Activated CD4-positive, alpha-beta T cell treated with anti-CD3 and anti-CD28 coated beads for 36 hours (primary cell): ENCODE data around the gene JAKMIP1. TPM values are rescaled to one million over a fixed set of nuclear protein-coding genes. Genes with fewer than 3 reads are reported as not detected.

Experiments
- ATAC-seq: fragments of 200-7000 bp; cut with Tn5 transposase; one replicate; pipeline ENCODE4 v1.10.0; 2021; ENCODE audit warnings: mild to moderate bottlenecking, moderate library complexity
- CTCF ChIA-PET: fragments of 350-600 bp; sonication (Branson Sonifier 250); formaldehyde crosslinking; loops from one replicate; lab custom pipeline; 2021; ENCODE audit warnings: antibody characterized with exemption; lab: Charles Lee
- POLR2A ChIA-PET: fragments of 350-600 bp; sonication (Branson Sonifier 250); formaldehyde crosslinking; loops from one replicate; lab custom pipeline; 2021; ENCODE audit warnings: antibody characterized with exemption, inconsistent platforms; lab: Charles Lee
- DNase-seq: peaks from one replicate; pipeline ENCODE4 v3.0.0-alpha.2; 2020
- H3K27ac Mint-ChIP-seq: one replicate; pipeline ENCODE4 v1.8.0; 2021; ENCODE audit warnings: mixed read lengths
- H3K27me3 Mint-ChIP-seq: one replicate; pipeline ENCODE4 v1.8.0; 2021; ENCODE audit warnings: mixed read lengths
- H3K36me3 Mint-ChIP-seq: one replicate; pipeline ENCODE4 v1.8.0; 2021; ENCODE audit warnings: low read depth, mixed read lengths
- H3K4me1 Mint-ChIP-seq: one replicate; pipeline ENCODE4 v1.8.0; 2021; ENCODE audit warnings: mixed read lengths
- H3K4me3 Mint-ChIP-seq: one replicate; pipeline ENCODE4 v1.8.0; 2021; ENCODE audit warnings: mild to moderate bottlenecking, moderate library complexity, mixed read lengths
- H3K9me3 Mint-ChIP-seq: one replicate; pipeline ENCODE4 v1.8.0; 2021; ENCODE audit warnings: low read depth, mixed read lengths
- intact Hi-C, 2 experiments: fragments of 100-400 bp; cut with DNase I in 1 of 2; cut with micrococcal nuclease in 1 of 2; formaldehyde crosslinking; loops; one replicate each; pipeline versions ENCODE4 v1.14.2 to v1.15.1; 2022 to 2024; cut with DNase I, micrococcal nuclease
- total RNA-seq, 2 experiments: library from RNA; stranded (reverse); gene quantifications; one replicate each; pipeline ENCODE4 v1.2.3, GENCODE V29; 2021

JAKMIP1 gene
- total RNA-seq, 2 experiments from 2014 or later, result 3.1 to 3.9 TPM

DNA sequence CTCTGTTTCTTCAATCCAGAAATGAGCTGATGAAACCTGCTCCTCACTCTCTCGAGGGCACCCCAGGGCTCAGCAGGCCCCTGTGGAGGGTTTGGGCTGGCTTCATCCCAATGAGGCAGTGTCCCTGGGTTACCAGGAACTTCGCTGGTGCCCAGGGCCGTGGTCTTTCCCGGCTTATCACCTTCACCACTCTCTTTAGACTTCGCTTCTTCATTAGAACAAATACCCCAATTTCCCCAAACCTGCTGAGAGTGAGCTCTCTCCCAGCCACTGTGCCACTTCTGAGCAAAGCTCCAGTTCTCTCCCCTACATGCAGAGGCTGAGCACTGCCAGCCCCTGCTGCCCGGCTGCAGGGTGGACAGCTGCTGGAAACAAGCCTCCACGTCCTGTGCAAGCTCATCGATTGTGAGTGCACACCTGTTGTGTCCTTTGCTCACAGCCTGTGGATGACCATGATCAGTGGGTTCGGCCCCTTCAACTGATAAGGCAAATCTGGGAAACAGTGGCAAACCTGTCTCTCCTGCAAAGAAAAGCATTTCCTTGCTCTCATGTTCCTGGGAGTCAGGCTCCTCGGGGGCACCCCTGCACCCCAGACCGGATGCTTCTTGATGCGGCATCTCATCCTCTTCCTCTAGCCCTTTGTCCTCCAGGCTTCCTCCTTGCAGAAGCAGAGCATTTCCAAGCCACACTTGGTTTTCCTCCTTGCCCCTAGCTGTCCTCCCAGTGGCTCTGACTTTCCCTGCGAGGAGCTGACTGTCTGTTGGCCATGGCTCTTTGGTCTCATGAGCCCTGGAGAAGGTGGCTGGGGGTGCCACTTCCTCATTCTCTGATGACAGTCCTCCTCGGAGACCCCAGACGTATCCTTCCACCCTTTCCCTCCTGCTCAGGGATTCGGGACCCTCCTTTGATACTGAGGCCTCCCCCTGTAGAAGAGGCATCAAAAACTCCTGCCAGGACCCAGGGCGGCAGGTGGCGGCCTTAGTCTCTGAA lies 210.8 kb downstream of the JAKMIP1 start:
- intact Hi-C loops, result loop anchor here in 1 of 2 experiments (10.0 kb wide), 1 partner anchor 265 kb away; no protein-coding TSS in a partner anchor
- H3K4me1 Mint-ChIP-seq, result no peaks in the 10 kb centered on the region
- ChIA-PET CTCF (interaction anchor here (0.8 kb wide), 1 partner anchor 30 kb away, joined by 3 read pairs; no protein-coding TSS in a partner anchor), POLR2A (no interaction called here)
- no peak overlapping the region for H3K27ac Mint-ChIP-seq
- H3K27me3 Mint-ChIP-seq, result peaks cover 2% of the 10 kb centered on the region
- no peak overlapping the region for H3K4me3 Mint-ChIP-seq
- H3K36me3 Mint-ChIP-seq, result no peaks in the 10 kb centered on the region
- no peak for ATAC-seq
- H3K9me3 Mint-ChIP-seq, result peaks cover 6% of the 10 kb centered on the region
- no peak for DNase-seq

GRCh38 chr4:5988086-5988845 lies 212.1 kb downstream of the JAKMIP1 start:
- no peak for DNase-seq
- ChIA-PET POLR2A (no interaction called here), CTCF (interaction anchor here (0.8 kb wide), 2 partner anchors 10 to 32 kb away, joined by 3 to 6 read pairs; no protein-coding TSS in a partner anchor)
- H3K36me3 Mint-ChIP-seq, result no peaks in the 10 kb centered on the region
- H3K27ac Mint-ChIP-seq, result no peak overlapping the region
- intact Hi-C loops, result no loop called here
- H3K27me3 Mint-ChIP-seq, result peaks cover 5% of the 10 kb centered on the region
- peaks cover 17% of the 10 kb centered on the region for H3K9me3 Mint-ChIP-seq
- no peaks in the 10 kb centered on the region for H3K4me1 Mint-ChIP-seq
- ATAC-seq, result no peak
- no peak overlapping the region for H3K4me3 Mint-ChIP-seq

DNA sequence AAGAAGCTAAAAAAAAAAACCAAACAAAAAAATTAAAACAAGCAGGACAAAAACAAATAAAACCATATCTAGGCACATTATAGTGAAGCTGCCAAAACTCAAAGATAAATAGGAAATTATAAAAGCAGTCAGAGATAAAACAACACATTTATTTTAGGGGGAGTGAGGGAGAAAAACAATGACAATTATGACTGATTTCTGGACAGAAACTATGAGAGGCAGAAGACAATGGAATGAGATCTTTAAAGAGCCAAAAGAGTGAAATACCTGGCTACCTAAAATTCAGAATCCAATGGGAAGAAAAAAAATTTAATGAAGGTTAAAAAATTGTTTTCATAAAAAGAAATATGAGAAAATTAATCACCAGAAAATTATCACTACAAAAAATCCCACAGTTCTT lies 215.5 kb downstream of the JAKMIP1 start:
- H3K27ac Mint-ChIP-seq, result no peak overlapping the region
- ChIA-PET POLR2A (no interaction called here), CTCF (interaction anchor here (1.0 to 3.7 kb wide), 2 partner anchors 13 to 172 kb away, joined by 3 to 14 read pairs; no protein-coding TSS in a partner anchor)
- no peak overlapping the region for H3K4me3 Mint-ChIP-seq
- H3K36me3 Mint-ChIP-seq, result no peaks in the 10 kb centered on the region
- intact Hi-C loops, result no loop called here
- H3K4me1 Mint-ChIP-seq, result no peaks in the 10 kb centered on the region
- DNase-seq (no peak), ATAC-seq (no peak)
- H3K27me3 Mint-ChIP-seq, result peaks cover 20% of the 10 kb centered on the region
- peaks cover 20% of the 10 kb centered on the region for H3K9me3 Mint-ChIP-seq

DNA sequence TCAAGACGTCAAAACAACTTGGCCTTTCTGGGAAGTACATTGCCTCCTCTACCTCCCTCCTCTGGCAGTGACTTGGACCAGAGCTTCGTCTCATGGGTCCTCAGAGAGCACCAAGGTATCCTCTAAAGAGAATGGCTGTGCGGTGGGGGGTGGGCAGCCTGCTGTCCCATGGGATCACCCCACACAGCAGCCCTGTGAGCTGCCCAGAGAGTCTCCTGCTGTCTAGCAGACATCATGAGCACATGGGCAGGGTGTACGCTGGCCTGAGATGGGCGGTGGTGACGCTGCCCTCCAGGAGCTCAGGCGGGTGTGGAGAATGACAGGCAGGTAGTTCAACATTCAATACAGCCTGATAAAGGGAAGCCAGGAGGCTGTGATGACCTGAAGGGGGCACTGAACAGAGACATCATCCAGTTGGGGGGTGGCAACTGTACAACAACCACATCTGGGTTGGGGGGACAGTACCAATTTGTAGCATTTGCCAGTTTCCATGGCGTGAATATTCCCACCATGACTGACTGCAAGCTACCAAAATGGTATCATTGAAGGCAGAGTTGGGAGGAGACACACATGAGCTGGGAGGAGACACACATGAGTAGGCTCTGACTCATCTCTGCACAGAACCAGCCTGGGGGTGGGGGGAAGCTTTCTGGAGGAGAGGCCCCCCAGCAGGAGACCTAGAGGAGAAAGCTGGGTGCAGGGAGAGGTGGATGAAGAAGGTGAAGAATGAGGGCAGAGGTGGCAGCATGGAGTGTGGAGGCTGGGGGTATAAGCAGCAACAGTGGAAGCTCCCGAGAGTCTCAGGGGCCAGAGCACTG lies 218.0 kb downstream of the JAKMIP1 start:
- Mint-ChIP-seq H3K4me3 (no peak overlapping the region), H3K36me3 (no peaks in the 10 kb centered on the region), H3K4me1 (no peaks in the 10 kb centered on the region), H3K9me3 (peaks cover 20% of the 10 kb centered on the region), H3K27me3 (peaks cover 23% of the 10 kb centered on the region), H3K27ac (no peak overlapping the region)
- DNase-seq (no peak), ATAC-seq (no peak)
- POLR2A ChIA-PET, result no interaction called here
- CTCF ChIA-PET, result interaction anchor here (0.8 kb wide), 1 partner anchor 208 kb away, joined by 3 read pairs; no protein-coding TSS in a partner anchor
- intact Hi-C loops, result no loop called here

DNA sequence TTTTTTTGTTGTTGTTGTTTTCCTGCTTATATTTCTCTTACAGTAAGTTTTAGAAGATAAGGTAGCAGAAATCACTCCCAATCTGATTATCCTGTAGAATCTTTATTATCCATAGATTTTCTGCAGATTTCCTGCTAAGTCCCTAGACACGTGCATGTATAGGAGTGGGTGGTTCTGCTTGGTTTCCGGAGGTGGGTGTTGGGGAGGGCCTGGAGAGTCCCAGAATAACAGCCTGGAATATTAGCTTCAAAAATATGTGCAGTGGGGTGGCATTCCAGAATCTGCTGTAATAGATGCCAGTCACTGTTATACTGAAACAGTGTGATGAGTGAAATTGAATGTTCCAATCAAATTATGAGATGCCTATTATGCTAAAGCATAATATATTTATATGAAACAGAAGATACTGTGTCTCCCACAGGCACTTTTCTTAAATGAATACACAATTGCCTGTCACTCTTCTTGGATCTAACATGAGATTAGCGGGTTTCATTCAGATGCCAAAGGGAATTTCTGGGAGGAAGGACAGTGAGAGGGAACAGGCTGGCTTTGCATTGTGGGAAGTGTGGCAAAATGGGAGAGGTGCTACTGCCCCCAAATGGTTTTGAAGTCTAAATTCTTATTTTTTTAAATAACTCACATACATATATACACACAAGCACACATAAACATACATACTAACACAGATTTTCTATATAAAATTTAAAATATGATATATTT lies 219.8 kb downstream of the JAKMIP1 start:
- H3K27ac Mint-ChIP-seq, result no peak overlapping the region
- intact Hi-C loops, result no loop called here
- CTCF ChIA-PET, result interaction anchor here (0.9 kb wide), 1 partner anchor 270 kb away, joined by 3 read pairs; no protein-coding TSS in a partner anchor
- no peaks in the 10 kb centered on the region for H3K4me1 Mint-ChIP-seq
- peaks cover 20% of the 10 kb centered on the region for H3K9me3 Mint-ChIP-seq
- H3K4me3 Mint-ChIP-seq, result no peak overlapping the region
- H3K36me3 Mint-ChIP-seq, result no peaks in the 10 kb centered on the region
- DNase-seq (no peak), ATAC-seq (no peak)
- POLR2A ChIA-PET, result no interaction called here
- peaks cover 23% of the 10 kb centered on the region for H3K27me3 Mint-ChIP-seq

DNA sequence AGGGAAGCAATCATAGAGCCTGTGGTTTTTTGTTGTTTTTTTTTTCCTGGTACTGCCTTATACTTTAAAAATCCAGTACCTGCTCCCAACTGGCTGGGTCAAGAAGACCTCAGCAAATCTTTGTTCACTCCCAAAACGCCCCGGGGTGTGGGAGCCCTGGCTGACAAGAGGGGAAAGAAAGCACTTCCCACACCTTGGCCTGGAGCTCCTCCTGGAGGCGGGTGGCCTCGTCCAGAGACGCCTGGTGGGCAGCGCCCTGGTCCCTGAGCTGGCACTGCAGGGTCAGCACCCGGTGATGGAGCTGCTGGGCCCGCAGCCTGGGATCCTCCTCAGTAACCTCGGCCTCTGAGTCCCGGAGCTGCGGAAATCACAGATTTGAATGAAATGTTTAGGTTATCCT lies 220.4 kb downstream of the JAKMIP1 start:
- intact Hi-C loops, result no loop called here
- Mint-ChIP-seq H3K4me3 (no peak overlapping the region), H3K27ac (no peak overlapping the region), H3K9me3 (peaks cover 19% of the 10 kb centered on the region), H3K36me3 (no peaks in the 10 kb centered on the region), H3K4me1 (no peaks in the 10 kb centered on the region), H3K27me3 (peaks cover 23% of the 10 kb centered on the region)
- peak; percentile 29 for DNase-seq
- no peak for ATAC-seq
- ChIA-PET POLR2A (no interaction called here), CTCF (interaction anchor here (0.9 kb wide), 1 partner anchor 271 kb away, joined by 3 read pairs; no protein-coding TSS in a partner anchor)

DNA sequence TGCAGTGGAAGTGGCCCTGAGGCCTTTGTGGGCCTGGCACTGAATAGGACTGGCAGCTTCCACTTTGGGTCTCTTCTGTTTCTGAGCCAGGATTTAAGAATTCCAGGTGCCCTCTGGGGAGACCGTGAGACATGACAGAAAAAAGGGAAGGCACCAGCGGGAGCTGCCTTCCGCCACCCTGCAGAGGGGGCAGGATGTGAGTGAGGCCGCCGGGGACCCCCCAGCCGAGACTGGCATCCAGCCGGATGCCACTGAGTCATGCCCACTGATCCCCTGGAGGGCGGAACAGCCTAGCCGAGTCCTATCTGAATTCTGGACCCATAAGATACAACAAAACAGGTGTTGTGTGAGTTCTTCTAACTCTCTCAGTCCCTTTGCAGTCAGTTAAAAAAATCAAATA lies 223.4 kb downstream of the JAKMIP1 start:
- no peak for ATAC-seq
- intact Hi-C loops, result no loop called here
- ChIA-PET POLR2A (no interaction called here), CTCF (no interaction called here)
- H3K4me1 Mint-ChIP-seq, result no peaks in the 10 kb centered on the region
- no peaks in the 10 kb centered on the region for H3K36me3 Mint-ChIP-seq
- no peaks in the 10 kb centered on the region for H3K9me3 Mint-ChIP-seq
- no peak overlapping the region for H3K27ac Mint-ChIP-seq
- H3K27me3 Mint-ChIP-seq, result peaks cover 9% of the 10 kb centered on the region
- no peak for DNase-seq
- no peak overlapping the region for H3K4me3 Mint-ChIP-seq

DNA sequence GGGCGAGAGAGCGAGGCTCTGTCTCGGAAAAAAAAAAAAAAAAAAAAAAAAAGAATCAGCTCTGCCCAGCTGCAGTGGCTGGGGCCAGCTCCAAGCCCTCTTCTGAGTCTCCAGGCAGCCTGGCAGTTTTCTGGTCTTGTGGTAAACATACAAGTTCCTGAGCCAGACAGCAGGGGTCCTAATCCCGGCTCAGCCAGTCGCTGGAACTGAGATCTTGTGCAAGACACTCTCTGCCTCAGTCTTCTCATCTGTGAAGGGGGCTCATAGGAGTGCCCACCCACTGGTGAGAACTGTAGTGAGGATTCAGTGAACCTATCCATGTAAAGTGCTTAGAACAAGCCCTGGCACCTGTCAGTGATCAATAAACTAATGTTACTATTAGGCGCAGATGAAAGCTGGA lies 223.9 kb downstream of the JAKMIP1 start:
- DNase-seq (no peak), ATAC-seq (no peak)
- no peak overlapping the region for H3K4me3 Mint-ChIP-seq
- H3K9me3 Mint-ChIP-seq, result no peaks in the 10 kb centered on the region
- CTCF ChIA-PET, result no interaction called here
- no peak overlapping the region for H3K27ac Mint-ChIP-seq
- intact Hi-C loops, result no loop called here
- peaks cover 10% of the 10 kb centered on the region for H3K27me3 Mint-ChIP-seq
- POLR2A ChIA-PET, result no interaction called here
- no peaks in the 10 kb centered on the region for H3K36me3 Mint-ChIP-seq
- no peaks in the 10 kb centered on the region for H3K4me1 Mint-ChIP-seq
